Astrocyte (in vitro differentiated cells and primary cell): Measurements from ENCODE around the gene LCAT.

Experiments
- EZH2 ChIP-seq: IDR thresholded peaks from 2 replicates; pipeline ENCODE4 v1.6.1; 2012; ENCODE audit warnings: mild to moderate bottlenecking, low read length, inconsistent platforms; ENCODE audit not compliant: insufficient read depth
- TF ChIP-seq, protein P1 (sequence below): IDR thresholded peaks from 2 replicates; pipeline ENCODE4 v1.5.1; 2011; ENCODE audit warnings: low read depth, mild to moderate bottlenecking, inconsistent platforms, low read length, moderate library complexity; ENCODE audit not compliant: insufficient read depth

GRCh38 chr16:67923414-67924116 lies 20.4 kb downstream of the LCAT start:
- TF ChIP-seq, protein P1, sequence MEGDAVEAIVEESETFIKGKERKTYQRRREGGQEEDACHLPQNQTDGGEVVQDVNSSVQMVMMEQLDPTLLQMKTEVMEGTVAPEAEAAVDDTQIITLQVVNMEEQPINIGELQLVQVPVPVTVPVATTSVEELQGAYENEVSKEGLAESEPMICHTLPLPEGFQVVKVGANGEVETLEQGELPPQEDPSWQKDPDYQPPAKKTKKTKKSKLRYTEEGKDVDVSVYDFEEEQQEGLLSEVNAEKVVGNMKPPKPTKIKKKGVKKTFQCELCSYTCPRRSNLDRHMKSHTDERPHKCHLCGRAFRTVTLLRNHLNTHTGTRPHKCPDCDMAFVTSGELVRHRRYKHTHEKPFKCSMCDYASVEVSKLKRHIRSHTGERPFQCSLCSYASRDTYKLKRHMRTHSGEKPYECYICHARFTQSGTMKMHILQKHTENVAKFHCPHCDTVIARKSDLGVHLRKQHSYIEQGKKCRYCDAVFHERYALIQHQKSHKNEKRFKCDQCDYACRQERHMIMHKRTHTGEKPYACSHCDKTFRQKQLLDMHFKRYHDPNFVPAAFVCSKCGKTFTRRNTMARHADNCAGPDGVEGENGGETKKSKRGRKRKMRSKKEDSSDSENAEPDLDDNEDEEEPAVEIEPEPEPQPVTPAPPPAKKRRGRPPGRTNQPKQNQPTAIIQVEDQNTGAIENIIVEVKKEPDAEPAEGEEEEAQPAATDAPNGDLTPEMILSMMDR: no peak
- TF ChIP-seq EZH2: no peak
